CD4-positive, alpha-beta T cell (primary cell): ENCODE data around the gene RGS9. TPM values are rescaled to one million over a fixed set of nuclear protein-coding genes. Genes with fewer than 3 reads are reported as not detected.

Experiments used
- ATAC-seq: fragments of 200-7000 bp; cut with Tn5 transposase; one replicate; pipeline ENCODE4 v1.10.0; 2022; ENCODE audit warnings: mild to moderate bottlenecking; ENCODE audit not compliant: poor library complexity
- CTCF ChIA-PET: fragments of 350-600 bp; sonication (Branson Sonifier 250); formaldehyde crosslinking; loops from one replicate; lab custom pipeline; 2021; ENCODE audit warnings: antibody characterized with exemption, inconsistent platforms; lab: Charles Lee
- POLR2A ChIA-PET: fragments of 350-600 bp; sonication (Branson Sonifier 250); formaldehyde crosslinking; loops from one replicate; lab custom pipeline; 2021; ENCODE audit warnings: antibody characterized with exemption, inconsistent platforms; lab: Charles Lee
- DNase-seq, 14 experiments: peaks; one replicate each; pipeline ENCODE4 v3.0.0-alpha.2; 2013 to 2020; ENCODE audit warnings: mixed read lengths in 2 of 14
- H3K27ac ChIP-seq, 2 donors: one replicate each; pipeline versions ENCODE4 v1.5.1 to v1.7.0; 2013; ENCODE audit warnings: low read length in 2 of 2, low read depth in 1 of 2, mild to moderate bottlenecking in 1 of 2
- H3K27me3 ChIP-seq, 2 experiments: 1 replicate in 1 of 2; 2 replicates in 1 of 2; pipeline versions ENCODE4 v1.6.1 to v1.7.0; 2013; ENCODE audit warnings: low read length in 2 of 2, control low read depth in 1 of 2, mild to moderate bottlenecking in 1 of 2, moderate library complexity in 1 of 2; ENCODE audit not compliant: insufficient read depth in 2 of 2, control insufficient read depth in 1 of 2
- H3K36me3 ChIP-seq: one replicate; pipeline ENCODE4 v1.6.1; 2013; ENCODE audit warnings: low read length, control low read depth; ENCODE audit not compliant: insufficient read depth
- H3K4me1 ChIP-seq: one replicate; pipeline ENCODE4 v1.6.1; 2013; ENCODE audit warnings: low read length, control low read depth; ENCODE audit not compliant: insufficient read depth
- H3K4me3 ChIP-seq: one replicate; pipeline ENCODE4 v1.5.1; 2013; ENCODE audit warnings: mild to moderate bottlenecking, low read length, moderate library complexity
- H3K9me3 ChIP-seq, 2 experiments: 1 replicate in 1 of 2; 2 replicates in 1 of 2; pipeline versions ENCODE4 v1.6.1 to v1.7.0; 2013; ENCODE audit warnings: low read length in 2 of 2, mild to moderate bottlenecking in 2 of 2, control low read depth in 1 of 2, moderate library complexity in 1 of 2; ENCODE audit not compliant: control insufficient read depth in 1 of 2, insufficient read depth in 1 of 2
- H3K27ac Mint-ChIP-seq: one replicate; pipeline ENCODE4 v1.8.0; 2020; ENCODE audit warnings: mixed read lengths
- H3K27me3 Mint-ChIP-seq: one replicate; pipeline ENCODE4 v1.8.0; 2021; ENCODE audit warnings: mixed read lengths
- H3K36me3 Mint-ChIP-seq: one replicate; pipeline ENCODE4 v1.8.0; 2021; ENCODE audit warnings: low read depth, mixed read lengths
- H3K4me1 Mint-ChIP-seq: one replicate; pipeline ENCODE4 v1.8.0; 2021; ENCODE audit warnings: low read depth, mixed read lengths
- H3K4me3 Mint-ChIP-seq: one replicate; pipeline ENCODE4 v1.8.0; 2020; ENCODE audit warnings: mild to moderate bottlenecking, mixed read lengths
- H3K9me3 Mint-ChIP-seq: one replicate; pipeline ENCODE4 v1.8.0; 2020; ENCODE audit warnings: mixed read lengths
- CTCF ChIP-seq: fragments of 200-600 bp; IDR thresholded peaks from one replicate; pipeline ENCODE4 v1.8.0; 2022; ENCODE audit warnings: antibody characterized with exemption, mild to moderate bottlenecking
- intact Hi-C, 2 experiments: fragments of 100-400 bp; cut with DNase I in 1 of 2; cut with micrococcal nuclease in 1 of 2; formaldehyde crosslinking; loops; one replicate each; pipeline versions ENCODE4 v1.15.1 to v1.9.0; 2023 to 2025; cut with DNase I, micrococcal nuclease
- total RNA-seq, 174 experiments: library from RNA in 2 of 174; stranded (reverse) in 2 of 174; gene quantifications; one replicate each; pipeline ENCODE4 v1.2.3 and lab custom pipeline; 2021 to 2026

The RGS9 gene
- total RNA-seq, 2 experiments from 2014 or later: 0.60 to 0.73 TPM

GRCh38 chr17:65174974-65175373, 37.8 kb downstream of the RGS9 start:
- intact Hi-C loops: no loop called here
- H3K36me3 Mint-ChIP-seq: no peaks in the 10 kb centered on the region
- Histone ChIP-seq H3K27ac (no peak overlapping the region), H3K4me1 (peaks cover 62% of the 10 kb centered on the region), H3K4me3 (no peak overlapping the region), H3K9me3 (peaks cover 0 to 3% of the 10 kb centered on the region in 2 experiments), H3K36me3 (no peaks in the 10 kb centered on the region), H3K27me3 (no peaks in the 10 kb centered on the region)
- no peak for TF ChIP-seq CTCF
- no peak overlapping the region for H3K27ac Mint-ChIP-seq
- H3K4me1 Mint-ChIP-seq: peaks cover 34% of the 10 kb centered on the region
- no peak for DNase-seq
- ChIA-PET POLR2A (no interaction called here), CTCF (no interaction called here)
- ATAC-seq: no peak
- no peak overlapping the region for H3K4me3 Mint-ChIP-seq
- H3K9me3 Mint-ChIP-seq: no peaks in the 10 kb centered on the region
- no peaks in the 10 kb centered on the region for H3K27me3 Mint-ChIP-seq

DNA sequence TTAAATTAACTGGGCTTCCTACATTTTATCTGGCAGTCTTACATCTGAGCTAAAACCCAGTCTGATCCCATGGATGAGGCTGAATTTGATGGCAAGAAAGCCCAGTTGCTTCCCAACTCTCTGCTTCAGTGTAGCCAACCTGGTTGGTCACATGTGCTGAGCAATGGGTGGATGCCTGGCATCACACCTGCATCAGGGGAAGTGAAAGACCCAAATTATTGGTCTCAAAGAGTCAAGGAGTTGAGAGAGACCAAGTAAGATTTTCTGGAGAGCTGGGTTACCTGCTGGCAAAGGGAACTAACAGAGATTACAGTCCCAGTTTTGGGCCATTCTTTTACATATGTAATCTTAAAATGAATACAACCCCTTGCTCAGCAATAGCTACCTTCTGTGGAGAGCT, 38.8 kb downstream of the RGS9 start:
- POLR2A ChIA-PET: no interaction called here
- intact Hi-C loops: no loop called here
- Mint-ChIP-seq H3K4me1 (peaks cover 41% of the 10 kb centered on the region), H3K9me3 (no peaks in the 10 kb centered on the region), H3K27ac (no peak overlapping the region), H3K36me3 (no peaks in the 10 kb centered on the region), H3K27me3 (no peaks in the 10 kb centered on the region), H3K4me3 (no peak overlapping the region)
- Histone ChIP-seq H3K27ac (no peak overlapping the region), H3K36me3 (no peaks in the 10 kb centered on the region), H3K4me3 (no peak overlapping the region), H3K9me3 (peaks cover 0 to under 1% of the 10 kb centered on the region in 2 experiments), H3K4me1 (peaks cover 70% of the 10 kb centered on the region), H3K27me3 (no peaks in the 10 kb centered on the region)
- TF ChIP-seq CTCF: no peak
- ATAC-seq (no peak), DNase-seq (no peak)
- CTCF ChIA-PET: no interaction called here

- ATAC-seq (no peak), DNase-seq (no peak)
- TF ChIP-seq CTCF: no peak
- H3K4me1 ChIP-seq: peaks cover 71% of the 10 kb centered on the region
- no peaks in the 10 kb centered on the region for H3K9me3 ChIP-seq
- peaks cover 45% of the 10 kb centered on the region for H3K4me1 Mint-ChIP-seq
- no peaks in the 10 kb centered on the region for H3K9me3 Mint-ChIP-seq
- CTCF ChIA-PET: no interaction called here
- no peak overlapping the region for H3K27ac ChIP-seq
- POLR2A ChIA-PET: no interaction called here
- H3K4me3 Mint-ChIP-seq: no peak overlapping the region
- H3K4me3 ChIP-seq: no peak overlapping the region
- no peaks in the 10 kb centered on the region for H3K36me3 ChIP-seq
- H3K36me3 Mint-ChIP-seq: no peaks in the 10 kb centered on the region
- H3K27ac Mint-ChIP-seq: no peak overlapping the region
- no peaks in the 10 kb centered on the region for H3K27me3 ChIP-seq
- intact Hi-C loops: no loop called here
- H3K27me3 Mint-ChIP-seq: no peaks in the 10 kb centered on the region
Measured at GRCh38 chr17:65176646-65177409, 39.7 kb downstream of the RGS9 start.
